HCT116 (cell line): ENCODE data around the gene HDHD3. TPM values are rescaled to one million over a fixed set of nuclear protein-coding genes. Genes with fewer than 3 reads are reported as not detected.

Experiments used
- total RNA-seq: library from RNA; stranded (reverse); gene quantifications from one replicate; pipeline ENCODE4 v1.2.1, GENCODE V29; 2021; ENCODE audit not compliant: unreplicated experiment

Gene HDHD3
- total RNA-seq, 1 experiment from 2014 or later = 21.8 TPM

Other genes starting within 250 kb of the HDHD3 start
- gene SLC31A2, start 226.0 kb downstream of the HDHD3 start, total RNA-seq = 4.7 TPM
- gene FKBP15, start 155.7 kb downstream of the HDHD3 start, total RNA-seq = 13.8 TPM
- gene SLC31A1, start 155.4 kb downstream of the HDHD3 start, total RNA-seq = 24.4 TPM
- 22.0 TPM for gene CDC26, start 101.4 kb downstream of the HDHD3 start, total RNA-seq
- 53.9 TPM for gene PRPF4, start 101.3 kb downstream of the HDHD3 start, total RNA-seq
- 0.12 TPM for gene RNF183, start 73.6 kb downstream of the HDHD3 start, total RNA-seq
- gene WDR31, start 36.7 kb downstream of the HDHD3 start, total RNA-seq = 5.9 TPM
- gene BSPRY, start 27.4 kb downstream of the HDHD3 start, total RNA-seq = 22.7 TPM
- gene ALAD, start 24.3 kb upstream of the HDHD3 start, total RNA-seq = 14.0 TPM
- 65.1 TPM for gene POLE3, start 33.7 kb upstream of the HDHD3 start, total RNA-seq
- 0.71 TPM for gene C9orf43, start 33.8 kb upstream of the HDHD3 start, total RNA-seq
- 39.4 TPM for gene RGS3, start 86.7 kb upstream of the HDHD3 start, total RNA-seq